ENCODE data around the gene BPIFB3. TPM values are rescaled to one million over a fixed set of nuclear protein-coding genes. Genes with fewer than 3 reads are reported as not detected.

BPIFB3 gene
- total RNA-seq, 1 donor from 2014 or later: not detected

DNA sequence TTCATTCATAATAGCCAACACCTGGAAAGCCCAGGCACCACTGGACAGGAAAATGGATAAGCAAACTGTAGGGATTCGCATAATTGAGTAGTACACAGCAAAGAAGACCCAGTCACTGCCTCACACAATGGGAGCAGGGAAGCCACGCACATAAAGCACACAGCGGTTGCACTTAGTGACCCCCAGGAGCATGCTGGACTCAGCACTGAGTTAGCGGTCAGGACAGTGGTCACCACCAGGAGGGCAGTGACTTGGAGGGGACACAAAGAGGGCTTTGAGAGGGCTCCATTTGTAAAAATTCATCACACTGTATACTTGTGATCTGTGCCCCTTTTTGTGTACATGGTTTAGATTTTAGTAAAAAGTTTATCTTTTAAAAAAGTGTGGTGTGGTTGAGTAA is 2.4 kb upstream of the BPIFB3 start:
- H3K36me3 ChIP-seq: no peaks in the 10 kb centered on the region
- H3K79me2 ChIP-seq (ENCODE audit: low read depth): no peaks in the 10 kb centered on the region
- Mint-ChIP-seq H3K36me3 (no peaks in the 10 kb centered on the region), H3K4me3 (no peak overlapping the region), H3K27me3 (ENCODE audit: insufficient read depth, low read depth) (peaks cover 4% of the 10 kb centered on the region), H3K9me3 (peaks cover 2% of the 10 kb centered on the region), H3K27ac (no peak overlapping the region), H3K4me1 (peaks cover 14% of the 10 kb centered on the region)
- peak; percentile 64 for DNase-seq (ENCODE audit: low spot score)
- no peak overlapping the region for H3K9ac ChIP-seq
- no peaks in the 10 kb centered on the region for H3K9me3 ChIP-seq (ENCODE audit: low read depth)
- H3K27me3 ChIP-seq: no peaks in the 10 kb centered on the region
- no peaks in the 10 kb centered on the region for H4K20me1 ChIP-seq (ENCODE audit: low read depth)
- no peak overlapping the region for H3K4me2 ChIP-seq
- H3K4me3 ChIP-seq: no peak overlapping the region
- H3K27ac ChIP-seq: no peak overlapping the region
- no peak overlapping the region for H2AFZ ChIP-seq (replicated peaks)
- TF ChIP-seq, protein P1, sequence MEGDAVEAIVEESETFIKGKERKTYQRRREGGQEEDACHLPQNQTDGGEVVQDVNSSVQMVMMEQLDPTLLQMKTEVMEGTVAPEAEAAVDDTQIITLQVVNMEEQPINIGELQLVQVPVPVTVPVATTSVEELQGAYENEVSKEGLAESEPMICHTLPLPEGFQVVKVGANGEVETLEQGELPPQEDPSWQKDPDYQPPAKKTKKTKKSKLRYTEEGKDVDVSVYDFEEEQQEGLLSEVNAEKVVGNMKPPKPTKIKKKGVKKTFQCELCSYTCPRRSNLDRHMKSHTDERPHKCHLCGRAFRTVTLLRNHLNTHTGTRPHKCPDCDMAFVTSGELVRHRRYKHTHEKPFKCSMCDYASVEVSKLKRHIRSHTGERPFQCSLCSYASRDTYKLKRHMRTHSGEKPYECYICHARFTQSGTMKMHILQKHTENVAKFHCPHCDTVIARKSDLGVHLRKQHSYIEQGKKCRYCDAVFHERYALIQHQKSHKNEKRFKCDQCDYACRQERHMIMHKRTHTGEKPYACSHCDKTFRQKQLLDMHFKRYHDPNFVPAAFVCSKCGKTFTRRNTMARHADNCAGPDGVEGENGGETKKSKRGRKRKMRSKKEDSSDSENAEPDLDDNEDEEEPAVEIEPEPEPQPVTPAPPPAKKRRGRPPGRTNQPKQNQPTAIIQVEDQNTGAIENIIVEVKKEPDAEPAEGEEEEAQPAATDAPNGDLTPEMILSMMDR (IDR thresholded peaks at IDR 0.05): no peak
- TF ChIP-seq EZH2phosphoT487 (IDR thresholded peaks at IDR 0.05): no peak
- no peak for TF ChIP-seq EZH2 (IDR thresholded peaks at IDR 0.05)
- H3K4me1 ChIP-seq: peaks cover 4% of the 10 kb centered on the region
- H3F3A ChIP-seq (ENCODE audit: low read depth): no peaks in the 10 kb centered on the region

GRCh38 chr20:33054381-33054780 is 678 bp downstream of the BPIFB3 start:
- Mint-ChIP-seq H3K4me3 (peak overlapping the region; percentile 28), H3K27me3 (ENCODE audit: insufficient read depth, low read depth) (peaks cover 9% of the 10 kb centered on the region), H3K9me3 (no peaks in the 10 kb centered on the region), H3K4me1 (peaks cover 14% of the 10 kb centered on the region), H3K36me3 (no peaks in the 10 kb centered on the region), H3K27ac (no peak overlapping the region)
- Histone ChIP-seq H3F3A (ENCODE audit: low read depth) (no peaks in the 10 kb centered on the region), H3K27ac (no peak overlapping the region), H4K20me1 (ENCODE audit: low read depth) (no peaks in the 10 kb centered on the region), H3K36me3 (no peaks in the 10 kb centered on the region), H3K4me2 (no peak overlapping the region), H3K4me1 (peaks cover 4% of the 10 kb centered on the region), H3K27me3 (no peaks in the 10 kb centered on the region), H3K79me2 (ENCODE audit: low read depth) (no peaks in the 10 kb centered on the region), H3K4me3 (no peak overlapping the region), H3K9ac (no peak overlapping the region), H2AFZ (replicated peaks) (no peak overlapping the region), H3K9me3 (ENCODE audit: low read depth) (no peaks in the 10 kb centered on the region)
- TF ChIP-seq EZH2 (IDR thresholded peaks at IDR 0.05): no peak
- TF ChIP-seq, protein P1 (IDR thresholded peaks at IDR 0.05): no peak
- TF ChIP-seq EZH2phosphoT487 (IDR thresholded peaks at IDR 0.05): no peak
- no peak for DNase-seq (ENCODE audit: low spot score)

DNA sequence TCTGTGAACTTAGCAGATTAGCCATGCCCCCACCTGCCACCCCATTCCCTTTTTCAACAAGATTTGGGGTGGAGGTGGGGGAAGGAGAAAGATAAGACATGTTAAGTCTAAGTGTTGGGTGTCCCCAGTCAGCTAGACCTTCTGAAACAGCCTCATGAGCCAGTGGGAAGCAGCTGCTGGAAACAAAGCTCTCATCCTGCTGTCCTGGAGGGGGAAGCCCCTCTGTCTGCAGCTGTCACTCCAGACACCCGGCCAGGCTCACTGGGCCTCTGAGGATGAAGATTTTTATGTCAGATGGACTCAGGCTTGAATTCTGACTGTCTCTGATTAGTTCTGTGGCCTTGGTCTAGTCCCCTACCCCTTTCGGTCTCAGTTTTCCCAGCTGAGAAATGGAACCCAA is 1.1 kb downstream of the BPIFB3 start:
- peaks cover 9% of the 10 kb centered on the region for H3K27me3 Mint-ChIP-seq (ENCODE audit: insufficient read depth, low read depth)
- Histone ChIP-seq H3K79me2 (ENCODE audit: low read depth) (no peaks in the 10 kb centered on the region), H3K9ac (no peak overlapping the region), H3K27me3 (no peaks in the 10 kb centered on the region), H2AFZ (replicated peaks) (no peak overlapping the region), H3F3A (ENCODE audit: low read depth) (no peaks in the 10 kb centered on the region), H3K9me3 (ENCODE audit: low read depth) (no peaks in the 10 kb centered on the region), H4K20me1 (ENCODE audit: low read depth) (no peaks in the 10 kb centered on the region), H3K4me3 (no peak overlapping the region), H3K27ac (no peak overlapping the region), H3K4me1 (peaks cover 4% of the 10 kb centered on the region), H3K4me2 (no peak overlapping the region), H3K36me3 (no peaks in the 10 kb centered on the region)
- TF ChIP-seq, protein P1 (IDR thresholded peaks at IDR 0.05): no peak
- TF ChIP-seq EZH2phosphoT487 (IDR thresholded peaks at IDR 0.05) (no peak), EZH2 (IDR thresholded peaks at IDR 0.05) (no peak)
- no peak for DNase-seq (ENCODE audit: low spot score)
- no peaks in the 10 kb centered on the region for H3K36me3 Mint-ChIP-seq
- peaks cover 14% of the 10 kb centered on the region for H3K4me1 Mint-ChIP-seq
- no peaks in the 10 kb centered on the region for H3K9me3 Mint-ChIP-seq
- H3K27ac Mint-ChIP-seq: no peak overlapping the region
- no peak overlapping the region for H3K4me3 Mint-ChIP-seq

Measured in neural progenitor cell (in vitro differentiated cells).